SU-DHL-6 (cell line): ENCODE results near the gene LGSN.

Experiments
- H2AFZ ChIP-seq: fragments of 200-600 bp; sonication (generic); 2 replicates; pipeline ENCODE4 v1.6.1; 2014; ENCODE audit warnings: low read depth, mild to moderate bottlenecking, moderate library complexity, mixed read lengths, antibody characterized with exemption, low read length; ENCODE audit not compliant: severe bottlenecking
- H3F3A ChIP-seq: fragments of 200-600 bp; shearing (Covaris generic); 2 replicates; pipeline ENCODE4 v1.6.0; 2016; ENCODE audit warnings: antibody characterized with exemption, mild to moderate bottlenecking; ENCODE audit not compliant: insufficient read depth
- H3K27ac ChIP-seq: fragments of 200-600 bp; sonication (generic); 2 replicates; pipeline ENCODE4 v1.5.1; 2016; ENCODE audit warnings: low read depth, mild to moderate bottlenecking, low read length, moderate library complexity, mixed read lengths
- H3K27me3 ChIP-seq: fragments of 200-600 bp; sonication (generic), shearing (Covaris generic); 2 replicates; pipeline ENCODE4 v1.6.0; 2014; ENCODE audit warnings: mild to moderate bottlenecking, low read length
- H3K36me3 ChIP-seq: fragments of 200-600 bp; sonication (generic); 2 replicates; pipeline ENCODE4 v1.6.1; 2014; ENCODE audit warnings: mild to moderate bottlenecking, low read length, mixed read lengths
- H3K4me2 ChIP-seq: fragments of 300-600, 200-600 bp; shearing (Covaris generic), sonication (generic); 2 replicates; pipeline ENCODE4 v1.6.0; 2014; ENCODE audit warnings: low read length, low read depth, mild to moderate bottlenecking; ENCODE audit not compliant: poor library complexity, severe bottlenecking
- H3K4me3 ChIP-seq: fragments of 200-600 bp; sonication (generic); 2 replicates; pipeline ENCODE4 v1.5.1; 2014; ENCODE audit warnings: antibody characterized with exemption, low read length, mild to moderate bottlenecking, mixed read lengths; ENCODE audit not compliant: insufficient read depth, poor library complexity, severe bottlenecking
- H3K79me2 ChIP-seq: fragments of 200-600 bp; sonication (generic); 2 replicates; pipeline ENCODE4 v1.6.1; 2014; ENCODE audit warnings: mild to moderate bottlenecking, low read length, moderate library complexity; ENCODE audit not compliant: insufficient read depth
- H3K9ac ChIP-seq: fragments of 200-600 bp; sonication (generic); 2 replicates; pipeline ENCODE4 v1.7.0; 2014; ENCODE audit warnings: mild to moderate bottlenecking, low read length
- H3K9me2 ChIP-seq: fragments of 200-600 bp; sonication (generic); replicated peaks from 2 replicates; pipeline ENCODE4 v1.6.1; 2014; ENCODE audit warnings: low read length; ENCODE audit not compliant: insufficient read depth
- H3K9me3 ChIP-seq: fragments of 200-600 bp; sonication (generic); 2 replicates; pipeline ENCODE4 v1.6.1; 2014; ENCODE audit warnings: low read length, mixed read lengths; ENCODE audit not compliant: insufficient read depth
- H4K20me1 ChIP-seq: fragments of 200-600 bp; sonication (generic); 2 replicates; pipeline ENCODE4 v1.6.1; 2014; ENCODE audit warnings: low read depth, mild to moderate bottlenecking, antibody characterized with exemption, low read length, moderate library complexity, mixed read lengths
- CTCF ChIP-seq: fragments of 200-600 bp; sonication (generic); IDR thresholded peaks from one replicate; pipeline ENCODE4 v1.5.1; 2017; ENCODE audit warnings: antibody characterized with exemption, mild to moderate bottlenecking, low read length, moderate library complexity; ENCODE audit not compliant: insufficient read depth, poor library complexity, severe bottlenecking
- EZH2phosphoT487 ChIP-seq: fragments of 200-600 bp; sonication (generic), shearing (Covaris generic); conservative IDR thresholded peaks from 2 replicates; pipeline ENCODE4 v1.6.1; 2018; ENCODE audit warnings: mild to moderate bottlenecking, antibody characterized with exemption, low read length, moderate library complexity, mixed read lengths

The LGSN gene

GRCh38 chr6:63263444-63263843 is 56.3 kb downstream of the LGSN start:
- Histone ChIP-seq H3K9ac (no peak overlapping the region), H4K20me1 (no peaks in the 10 kb centered on the region), H3K79me2 (no peaks in the 10 kb centered on the region), H3K36me3 (no peaks in the 10 kb centered on the region), H3K4me2 (no peak overlapping the region), H3F3A (no peaks in the 10 kb centered on the region), H2AFZ (no peak overlapping the region), H3K9me3 (no peaks in the 10 kb centered on the region), H3K27ac (no peak overlapping the region), H3K9me2 (no peaks in the 10 kb centered on the region), H3K4me3 (no peak overlapping the region), H3K27me3 (no peaks in the 10 kb centered on the region)
- no peak for TF ChIP-seq CTCF
- TF ChIP-seq EZH2phosphoT487 = no peak

DNA sequence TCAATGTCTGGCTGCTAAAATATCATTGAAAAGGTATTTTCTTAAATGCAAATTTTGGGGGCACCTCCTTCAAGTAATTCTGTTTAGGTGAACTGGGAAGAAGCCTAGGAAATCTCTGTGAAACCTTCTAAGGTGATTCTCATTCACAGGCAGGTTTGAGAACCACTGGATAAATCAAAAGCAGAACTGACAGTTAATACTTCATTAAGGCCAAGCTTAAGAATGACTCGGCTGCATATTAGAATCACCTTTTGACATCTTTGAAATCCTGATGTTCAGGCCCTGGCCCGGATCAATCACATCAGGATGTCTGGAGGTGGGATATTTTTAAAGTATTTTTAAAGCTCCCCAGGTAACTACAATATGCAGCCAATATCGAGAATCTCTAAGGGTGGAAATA is 58.0 kb downstream of the LGSN start:
- Histone ChIP-seq H3K27ac (no peak overlapping the region), H2AFZ (no peak overlapping the region), H3K4me3 (no peak overlapping the region), H3K9ac (no peak overlapping the region), H3K36me3 (no peaks in the 10 kb centered on the region), H3F3A (no peaks in the 10 kb centered on the region), H3K9me2 (no peaks in the 10 kb centered on the region), H3K27me3 (no peaks in the 10 kb centered on the region), H3K79me2 (no peaks in the 10 kb centered on the region), H3K9me3 (no peaks in the 10 kb centered on the region), H4K20me1 (no peaks in the 10 kb centered on the region), H3K4me2 (no peak overlapping the region)
- TF ChIP-seq CTCF = no peak
- TF ChIP-seq EZH2phosphoT487 = no peak

DNA sequence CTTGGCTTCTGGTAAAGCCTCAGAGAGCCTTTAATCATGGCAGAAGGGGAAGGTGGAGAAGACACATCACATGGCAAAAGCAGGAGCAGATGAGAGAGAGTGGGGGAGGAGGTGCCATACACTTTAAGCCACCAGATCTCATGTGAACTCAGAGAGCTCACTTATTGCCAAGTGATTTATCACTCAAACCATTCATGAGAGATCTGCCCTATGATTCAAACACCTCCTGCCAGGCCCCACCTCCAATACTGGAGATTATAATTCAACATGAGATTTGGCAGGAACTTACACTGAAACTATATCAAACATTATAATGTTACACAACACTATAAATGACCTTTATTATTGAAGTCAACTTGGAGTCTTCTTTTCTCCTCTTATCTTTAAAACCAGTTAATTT is 60.6 kb downstream of the LGSN start:
- Histone ChIP-seq H4K20me1 (no peaks in the 10 kb centered on the region), H3K36me3 (no peaks in the 10 kb centered on the region), H3K4me2 (no peak overlapping the region), H3K9me3 (no peaks in the 10 kb centered on the region), H3K4me3 (no peak overlapping the region), H3K27ac (no peak overlapping the region), H3F3A (no peaks in the 10 kb centered on the region), H3K9ac (no peak overlapping the region), H2AFZ (no peak overlapping the region), H3K9me2 (no peaks in the 10 kb centered on the region), H3K79me2 (no peaks in the 10 kb centered on the region), H3K27me3 (no peaks in the 10 kb centered on the region)
- TF ChIP-seq CTCF (no peak), EZH2phosphoT487 (no peak)
